Mucosa of stomach (tissue), 1 donor: ENCODE data around the gene SPIB.

Experiments
- H3K27me3 ChIP-seq: one replicate; pipeline ENCODE4 v1.7.0; 2013; ENCODE audit warnings: mild to moderate bottlenecking, low read length; ENCODE audit not compliant: control insufficient read depth, insufficient read depth
- H3K36me3 ChIP-seq: one replicate; pipeline ENCODE4 v1.7.0; 2013; ENCODE audit warnings: low read length; ENCODE audit not compliant: control insufficient read depth, insufficient read depth
- H3K4me1 ChIP-seq: one replicate; pipeline ENCODE4 v1.7.0; 2013; ENCODE audit warnings: mild to moderate bottlenecking, low read length; ENCODE audit not compliant: control insufficient read depth, insufficient read depth
- H3K4me3 ChIP-seq: one replicate; pipeline ENCODE4 v1.7.0; 2013; ENCODE audit warnings: low read length
- H3K9ac ChIP-seq: one replicate; pipeline ENCODE4 v1.7.0; 2013; ENCODE audit warnings: mild to moderate bottlenecking, low read length, moderate library complexity
- H3K9me3 ChIP-seq: one replicate; pipeline ENCODE4 v1.7.0; 2013; ENCODE audit warnings: mild to moderate bottlenecking, low read length, moderate library complexity; ENCODE audit not compliant: control insufficient read depth
- donor health status: Pancreatic carcinoma.

The SPIB gene

DNA sequence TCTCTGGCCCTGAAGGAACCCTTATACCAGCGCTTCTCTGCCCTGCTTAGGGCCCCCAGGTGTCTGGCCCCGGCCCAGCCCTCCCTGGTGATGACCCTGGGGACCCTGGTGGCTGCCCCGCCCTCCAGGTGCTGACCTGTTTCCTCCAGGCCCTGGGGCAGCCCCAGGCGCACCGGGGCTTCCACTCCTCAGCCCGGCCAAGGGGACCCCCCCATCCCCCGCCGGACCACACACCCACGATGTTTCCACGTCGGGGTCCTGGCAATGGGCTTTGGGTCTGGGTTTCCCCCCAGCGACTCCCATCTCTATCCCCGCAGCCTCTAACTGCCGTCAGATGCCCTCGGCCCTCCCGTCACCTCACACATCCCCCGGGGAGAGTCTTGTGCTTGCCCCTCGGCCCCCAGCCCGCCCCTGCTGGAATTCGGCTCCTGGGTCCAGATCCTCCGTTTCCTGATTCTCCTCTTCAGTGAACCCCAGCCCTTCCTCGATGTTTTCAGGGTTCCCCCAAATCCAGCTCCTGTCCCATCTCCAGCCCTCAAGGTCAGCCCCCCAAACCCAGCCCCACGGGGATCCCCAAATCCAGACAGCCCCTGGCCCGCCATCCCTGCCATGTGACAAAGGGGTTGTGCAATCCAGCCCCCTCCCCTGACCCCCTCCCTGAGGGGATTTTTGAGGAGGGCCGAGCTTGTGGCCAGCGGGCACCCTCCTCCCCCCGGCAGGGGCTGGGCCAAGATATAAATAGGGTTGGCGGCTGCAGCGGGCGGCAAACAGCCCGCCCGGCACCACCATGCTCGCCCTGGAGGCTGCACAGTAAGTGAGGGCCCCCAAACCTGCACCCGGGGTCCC is at the start of gene SPIB:
Gene SPIB, plus strand, starts transcription at position 763 of the 846 bp plus-strand sequence. Its CDS starts 25 bp downstream, at position 788.
- Histone ChIP-seq H3K4me1 (peaks cover 8% of the 10 kb centered on the region), H3K36me3 (no peaks in the 10 kb centered on the region), H3K4me3 (no peak within 1 kb of the TSS), H3K9ac (no peak within 1 kb of the TSS), H3K9me3 (no peaks in the 10 kb centered on the region), H3K27me3 (peaks cover 26% of the 10 kb centered on the region)

DNA sequence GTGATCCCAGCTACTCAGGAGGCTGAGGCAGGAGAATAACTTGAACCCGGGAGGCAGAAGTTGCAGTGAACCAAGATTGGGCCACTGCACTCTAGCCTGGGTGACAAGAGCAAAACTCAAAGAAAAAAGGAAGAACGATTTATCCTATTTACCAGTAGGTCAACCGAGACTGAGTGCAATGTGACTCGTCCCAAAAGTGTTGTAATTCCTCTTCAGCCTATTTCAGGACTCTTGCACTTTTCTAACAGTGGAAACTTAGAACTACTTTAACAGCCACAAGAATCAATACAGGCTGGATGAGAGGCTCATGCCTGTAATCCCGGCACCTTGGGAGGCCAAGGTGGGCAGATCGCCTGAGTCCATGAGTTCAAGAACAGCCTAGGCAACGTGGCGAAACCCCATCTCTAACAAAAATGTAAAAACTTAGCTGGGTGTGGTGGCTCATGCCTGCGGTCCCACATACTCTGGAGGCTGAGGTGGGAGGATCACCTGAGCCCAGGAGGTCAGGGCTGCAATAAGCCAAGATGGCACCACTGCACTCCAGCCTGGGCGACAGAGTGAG is 46.7 kb upstream of the SPIB start:
- Histone ChIP-seq H3K4me1 (peaks cover under 1% of the 10 kb centered on the region), H3K9ac (no peak overlapping the region), H3K9me3 (no peaks in the 10 kb centered on the region)

DNA sequence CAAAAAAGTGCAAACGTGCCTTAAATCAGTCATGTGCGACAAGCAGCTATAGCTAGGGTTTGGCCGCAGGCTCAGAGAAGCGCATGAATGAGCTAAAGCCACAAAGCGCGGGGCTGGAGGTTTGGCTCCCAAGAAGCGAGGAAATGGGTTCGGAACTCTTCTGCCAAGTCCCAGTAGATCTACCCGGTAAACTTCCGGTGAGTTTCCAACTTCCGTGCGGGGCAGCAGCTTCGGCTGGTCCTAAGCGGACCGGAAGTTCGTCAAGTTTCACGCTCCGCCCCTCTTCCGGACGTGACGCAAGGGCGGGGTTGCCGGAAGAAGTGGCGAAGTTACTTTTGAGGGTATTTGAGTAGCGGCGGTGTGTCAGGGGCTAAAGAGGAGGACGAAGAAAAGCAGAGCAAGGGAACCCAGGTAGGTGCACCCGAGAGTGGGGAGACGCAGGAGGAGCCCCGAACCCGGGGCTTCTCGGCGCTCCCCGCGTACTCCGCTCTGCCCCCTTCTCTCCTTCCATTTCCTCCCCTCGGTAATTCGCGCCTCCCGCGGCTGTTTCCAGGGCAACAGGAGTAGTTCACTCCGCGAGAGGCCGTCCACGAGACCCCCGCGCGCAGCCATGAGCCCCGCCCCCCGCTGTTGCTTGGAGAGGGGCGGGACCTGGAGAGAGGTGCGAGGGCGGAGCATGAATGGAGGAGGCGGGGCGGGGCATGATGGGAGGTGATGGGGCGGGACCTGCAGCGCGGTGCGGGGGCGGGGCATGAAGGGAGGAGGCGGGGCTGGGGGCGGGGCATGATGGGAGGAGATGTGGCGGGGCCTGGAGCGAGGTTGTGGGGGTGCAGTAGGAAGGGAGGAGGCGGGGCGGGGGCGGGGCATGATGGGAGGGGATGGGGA is 42.3 kb upstream of the SPIB start, which contains the start of gene NR1H2:
Gene NR1H2, plus strand, starts transcription at position 292 of the 885 bp plus-strand sequence. CDS start 1,149 bp downstream, outside the sequence.
- Histone ChIP-seq H3K36me3 (peaks cover 22% of the 10 kb centered on the region), H3K4me3 (peak within 1 kb of the TSS; percentile 99), H3K27me3 (no peaks in the 10 kb centered on the region), H3K9me3 (no peaks in the 10 kb centered on the region), H3K9ac (peak within 1 kb of the TSS; percentile 98), H3K4me1 (peaks cover 4% of the 10 kb centered on the region)

More for the DNA sequence above, 46.7 kb upstream of the SPIB start:
- H3K27me3 ChIP-seq: no peaks in the 10 kb centered on the region
- H3K36me3 ChIP-seq: no peaks in the 10 kb centered on the region
- H3K4me3 ChIP-seq: no peak overlapping the region

DNA sequence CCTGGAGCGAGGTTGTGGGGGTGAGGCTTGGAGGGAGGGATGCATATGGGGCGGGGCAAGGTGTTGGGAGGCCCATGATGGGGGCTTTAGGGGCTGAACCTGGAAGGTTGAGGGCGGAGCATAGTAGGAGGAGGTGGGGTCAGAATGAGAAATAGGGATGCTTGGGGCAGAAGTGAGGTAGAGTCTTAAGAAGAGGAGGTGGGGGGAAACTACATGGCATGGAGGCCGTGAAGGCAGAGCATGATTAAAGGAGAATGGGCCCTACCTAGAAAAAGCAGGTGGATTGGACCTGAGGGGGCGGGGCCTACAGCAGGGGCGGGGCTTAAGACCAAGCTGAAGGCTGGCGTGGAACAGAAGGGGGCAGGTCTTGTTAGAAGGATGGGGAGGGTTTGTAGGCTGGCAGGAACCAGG is 41.7 kb upstream of the SPIB start:
- H3K4me3 ChIP-seq: no peak overlapping the region
- no peaks in the 10 kb centered on the region for H3K27me3 ChIP-seq
- H3K36me3 ChIP-seq: peaks cover 24% of the 10 kb centered on the region
- H3K9ac ChIP-seq: no peak overlapping the region
- H3K4me1 ChIP-seq: peaks cover 4% of the 10 kb centered on the region
- H3K9me3 ChIP-seq: no peaks in the 10 kb centered on the region

DNA sequence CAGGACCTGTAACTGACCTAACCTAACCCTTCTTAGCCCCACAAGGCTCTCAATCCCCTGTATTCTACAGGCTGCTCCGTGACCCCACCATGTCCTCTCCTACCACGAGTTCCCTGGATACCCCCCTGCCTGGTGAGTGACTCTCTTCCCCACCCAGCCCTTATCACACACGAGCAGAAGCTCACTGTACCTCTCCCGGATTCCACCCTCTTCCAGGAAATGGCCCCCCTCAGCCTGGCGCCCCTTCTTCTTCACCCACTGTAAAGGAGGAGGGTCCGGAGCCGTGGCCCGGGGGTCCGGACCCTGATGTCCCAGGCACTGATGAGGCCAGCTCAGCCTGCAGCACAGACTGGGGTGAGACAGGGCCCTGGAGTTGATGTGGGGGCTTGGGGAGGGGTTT is 41.2 kb upstream of the SPIB start:
- no peak overlapping the region for H3K4me3 ChIP-seq
- no peaks in the 10 kb centered on the region for H3K9me3 ChIP-seq
- peaks cover 4% of the 10 kb centered on the region for H3K4me1 ChIP-seq
- no peaks in the 10 kb centered on the region for H3K27me3 ChIP-seq
- peaks cover 24% of the 10 kb centered on the region for H3K36me3 ChIP-seq
- H3K9ac ChIP-seq: no peak overlapping the region

DNA sequence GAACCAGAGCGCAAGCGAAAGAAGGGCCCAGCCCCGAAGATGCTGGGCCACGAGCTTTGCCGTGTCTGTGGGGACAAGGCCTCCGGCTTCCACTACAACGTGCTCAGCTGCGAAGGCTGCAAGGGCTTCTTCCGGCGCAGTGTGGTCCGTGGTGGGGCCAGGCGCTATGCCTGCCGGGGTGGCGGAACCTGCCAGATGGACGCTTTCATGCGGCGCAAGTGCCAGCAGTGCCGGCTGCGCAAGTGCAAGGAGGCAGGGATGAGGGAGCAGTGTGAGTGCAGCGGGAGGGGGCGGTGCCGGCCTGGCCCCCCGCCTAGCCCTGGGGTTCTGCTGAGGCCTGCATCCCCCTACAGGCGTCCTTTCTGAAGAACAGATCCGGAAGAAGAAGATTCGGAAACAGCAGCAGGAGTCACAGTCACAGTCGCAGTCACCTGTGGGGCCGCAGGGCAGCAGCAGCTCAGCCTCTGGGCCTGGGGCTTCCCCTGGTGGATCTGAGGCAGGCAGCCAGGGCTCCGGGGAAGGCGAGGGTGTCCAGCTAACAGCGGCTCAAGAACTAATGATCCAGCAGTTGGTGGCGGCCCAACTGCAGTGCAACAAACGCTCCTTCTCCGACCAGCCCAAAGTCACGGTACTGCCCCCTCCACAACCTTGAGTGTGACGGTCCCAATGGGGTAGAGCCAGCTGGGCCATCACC is 40.4 kb upstream of the SPIB start:
- Histone ChIP-seq H3K4me1 (peaks cover 5% of the 10 kb centered on the region), H3K9ac (no peak overlapping the region), H3K4me3 (no peak overlapping the region), H3K36me3 (peaks cover 24% of the 10 kb centered on the region), H3K27me3 (no peaks in the 10 kb centered on the region), H3K9me3 (no peaks in the 10 kb centered on the region)

DNA sequence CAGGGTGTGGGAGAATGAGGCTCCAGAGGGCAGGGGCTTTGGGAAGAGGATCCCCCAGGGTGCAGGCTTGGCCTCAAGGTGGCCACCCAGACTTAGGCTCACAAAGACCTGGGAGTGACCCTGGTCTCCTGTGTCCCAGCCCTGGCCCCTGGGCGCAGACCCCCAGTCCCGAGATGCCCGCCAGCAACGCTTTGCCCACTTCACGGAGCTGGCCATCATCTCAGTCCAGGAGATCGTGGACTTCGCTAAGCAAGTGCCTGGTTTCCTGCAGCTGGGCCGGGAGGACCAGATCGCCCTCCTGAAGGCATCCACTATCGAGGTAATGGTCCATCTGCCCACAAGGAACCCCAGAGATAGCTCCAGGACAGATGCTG is 39.9 kb upstream of the SPIB start:
- Histone ChIP-seq H3K4me1 (peaks cover 9% of the 10 kb centered on the region), H3K27me3 (no peaks in the 10 kb centered on the region), H3K9ac (no peak overlapping the region), H3K4me3 (no peak overlapping the region), H3K9me3 (no peaks in the 10 kb centered on the region), H3K36me3 (peaks cover 24% of the 10 kb centered on the region)

DNA sequence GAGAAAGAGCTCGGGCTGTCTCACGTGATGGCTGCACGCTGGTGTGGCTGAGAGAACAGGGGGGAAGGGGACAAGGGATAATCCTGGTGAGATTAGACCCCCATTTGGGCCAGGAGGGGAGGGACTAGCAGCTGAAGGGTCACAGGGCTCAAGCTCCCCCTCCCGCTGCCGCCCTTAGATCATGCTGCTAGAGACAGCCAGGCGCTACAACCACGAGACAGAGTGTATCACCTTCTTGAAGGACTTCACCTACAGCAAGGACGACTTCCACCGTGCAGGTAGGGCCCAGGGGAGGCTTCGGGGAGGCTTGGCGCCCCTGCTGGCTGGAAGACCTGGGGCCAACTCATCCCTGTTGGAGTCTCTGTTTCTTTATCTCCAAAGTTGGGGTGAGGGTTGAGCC is 39.1 kb upstream of the SPIB start:
- peaks cover 24% of the 10 kb centered on the region for H3K36me3 ChIP-seq
- H3K4me1 ChIP-seq: peaks cover 9% of the 10 kb centered on the region
- no peak overlapping the region for H3K9ac ChIP-seq
- H3K27me3 ChIP-seq: no peaks in the 10 kb centered on the region
- H3K4me3 ChIP-seq: no peak overlapping the region
- H3K9me3 ChIP-seq: no peaks in the 10 kb centered on the region

DNA sequence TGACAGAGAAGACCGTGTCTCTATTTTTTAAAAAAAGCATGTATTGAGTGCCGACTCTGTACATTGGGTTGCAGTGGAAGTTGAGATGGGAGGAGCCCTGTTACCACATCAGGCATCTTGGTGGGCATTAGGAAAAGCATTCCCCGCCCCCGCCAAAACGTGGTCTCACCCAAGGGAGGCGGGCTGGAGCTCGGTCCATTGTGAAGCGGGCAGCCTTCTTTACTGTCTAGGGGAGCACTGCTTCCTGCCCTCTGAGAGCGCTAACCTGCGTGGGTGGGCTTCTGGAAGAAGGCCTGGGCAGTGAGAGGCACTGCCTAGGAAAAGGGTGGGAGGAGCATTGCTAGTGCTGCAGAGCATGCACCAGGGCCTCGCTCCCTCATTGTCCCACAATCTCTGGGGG is 38.6 kb upstream of the SPIB start:
- peaks cover 24% of the 10 kb centered on the region for H3K36me3 ChIP-seq
- H3K4me3 ChIP-seq: no peak overlapping the region
- H3K27me3 ChIP-seq: no peaks in the 10 kb centered on the region
- H3K9me3 ChIP-seq: no peaks in the 10 kb centered on the region
- H3K4me1 ChIP-seq: peaks cover 9% of the 10 kb centered on the region
- H3K9ac ChIP-seq: no peak overlapping the region

DNA sequence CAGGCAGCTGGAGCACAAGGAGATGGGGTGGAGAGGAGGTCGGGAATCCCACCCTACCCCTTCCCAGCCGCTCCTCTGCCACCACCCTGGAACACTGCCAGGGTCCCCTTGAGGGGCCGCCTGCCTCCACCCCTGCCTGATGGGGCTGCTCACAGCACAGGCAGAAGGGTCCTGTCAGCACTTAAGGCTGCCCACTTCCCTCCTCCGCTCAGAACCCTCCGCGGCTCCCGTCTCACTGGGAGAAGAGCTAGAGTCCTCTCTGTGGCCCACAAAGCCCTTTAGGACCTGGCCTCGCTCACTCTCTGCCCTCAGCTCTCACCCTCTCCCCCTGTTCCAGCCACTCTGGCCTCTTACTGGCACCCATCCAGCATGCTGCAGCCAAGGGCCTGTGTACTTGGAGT is 38.0 kb upstream of the SPIB start:
- Histone ChIP-seq H3K27me3 (no peaks in the 10 kb centered on the region), H3K9ac (no peak overlapping the region), H3K36me3 (peaks cover 24% of the 10 kb centered on the region), H3K9me3 (no peaks in the 10 kb centered on the region), H3K4me1 (peaks cover 9% of the 10 kb centered on the region), H3K4me3 (no peak overlapping the region)

DNA sequence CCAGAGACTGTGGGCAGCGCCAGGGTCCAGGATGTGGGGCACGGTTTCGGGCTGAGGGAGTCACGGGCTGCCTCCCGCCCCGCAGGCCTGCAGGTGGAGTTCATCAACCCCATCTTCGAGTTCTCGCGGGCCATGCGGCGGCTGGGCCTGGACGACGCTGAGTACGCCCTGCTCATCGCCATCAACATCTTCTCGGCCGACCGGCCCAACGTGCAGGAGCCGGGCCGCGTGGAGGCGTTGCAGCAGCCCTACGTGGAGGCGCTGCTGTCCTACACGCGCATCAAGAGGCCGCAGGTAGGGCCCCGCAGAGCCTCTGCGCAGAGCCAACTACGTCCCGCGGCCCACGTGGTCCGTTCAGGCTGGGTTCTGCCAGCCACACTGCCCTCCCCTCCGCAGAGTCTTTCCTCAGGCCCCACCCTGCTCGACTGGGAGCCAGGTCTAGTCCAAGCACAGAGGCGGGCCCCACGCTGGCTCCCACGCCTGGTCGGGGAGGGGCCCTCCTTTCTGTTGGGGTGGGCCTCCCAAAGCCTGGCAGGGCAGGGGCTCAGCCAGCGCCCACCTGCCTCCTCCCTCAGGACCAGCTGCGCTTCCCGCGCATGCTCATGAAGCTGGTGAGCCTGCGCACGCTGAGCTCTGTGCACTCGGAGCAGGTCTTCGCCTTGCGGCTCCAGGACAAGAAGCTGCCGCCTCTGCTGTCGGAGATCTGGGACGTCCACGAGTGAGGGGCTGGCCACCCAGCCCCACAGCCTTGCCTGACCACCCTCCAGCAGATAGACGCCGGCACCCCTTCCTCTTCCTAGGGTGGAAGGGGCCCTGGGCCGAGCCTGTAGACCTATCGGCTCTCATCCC is 36.6 kb upstream of the SPIB start:
- H3K4me1 ChIP-seq: peaks cover 8% of the 10 kb centered on the region
- peaks cover 24% of the 10 kb centered on the region for H3K36me3 ChIP-seq

More for the DNA sequence above, 36.6 kb upstream of the SPIB start:
- H3K9ac ChIP-seq: no peak overlapping the region
- H3K27me3 ChIP-seq: no peaks in the 10 kb centered on the region
- H3K9me3 ChIP-seq: no peaks in the 10 kb centered on the region
- H3K4me3 ChIP-seq: no peak overlapping the region
